Stimulated activated CD8-positive, alpha-beta memory T cell treated with anti-CD3 and anti-CD28 coated beads, Interleukin-4, amount 100 ng/mL, for 48 hours (primary cell): ENCODE results near the gene DNAJB6.
"Not testable (repeated sequence)": the region's sequence is repeated elsewhere in the genome, so short reads cannot be mapped to it uniquely, and the experiment has no call there.

Experiments
- DNase-seq: peaks from one replicate; pipeline ENCODE4 v3.0.0-alpha.2; 2020

The DNAJB6 gene

GRCh38 chr7:157444843-157445135 is 108.0 kb downstream of the DNAJB6 start:
- no peak for DNase-seq

- no peak for DNase-seq
Observed at GRCh38 chr7:157445246-157445955, 108.6 kb downstream of the DNAJB6 start.

- DNase-seq, result peak; percentile 14
Observed at GRCh38 chr7:157445956-157446295, 109.1 kb downstream of the DNAJB6 start.

- peak; percentile 7 for DNase-seq
Observed at GRCh38 chr7:157446322-157446721, 109.5 kb downstream of the DNAJB6 start.

- DNase-seq, result not testable (repeated sequence)
Observed at GRCh38 chr7:157454003-157454402, 117.2 kb downstream of the DNAJB6 start.

GRCh38 chr7:157457355-157458253 is 120.8 kb downstream of the DNAJB6 start:
- no peak for DNase-seq

GRCh38 chr7:157458254-157458633 is 121.4 kb downstream of the DNAJB6 start:
- no peak for DNase-seq

- DNase-seq, result no peak
Observed at GRCh38 chr7:157459966-157460365, 123.2 kb downstream of the DNAJB6 start.

GRCh38 chr7:157460721-157461120 is 123.9 kb downstream of the DNAJB6 start:
- DNase-seq, result no peak

- DNase-seq, result no peak
Observed at GRCh38 chr7:157461573-157462418, 125.0 kb downstream of the DNAJB6 start.

GRCh38 chr7:157462419-157462771 is 125.6 kb downstream of the DNAJB6 start:
- no peak for DNase-seq

GRCh38 chr7:157462840-157463239 is 126.0 kb downstream of the DNAJB6 start:
- no peak for DNase-seq

GRCh38 chr7:157463245-157463644 is 126.4 kb downstream of the DNAJB6 start:
- no peak for DNase-seq

- no peak for DNase-seq
Observed at GRCh38 chr7:157464111-157464970, 127.5 kb downstream of the DNAJB6 start.

GRCh38 chr7:157464971-157465886 is 128.4 kb downstream of the DNAJB6 start:
- DNase-seq, result no peak

- no peak for DNase-seq
Observed at GRCh38 chr7:157465891-157466866, 129.4 kb downstream of the DNAJB6 start.

- DNase-seq, result no peak
Observed at GRCh38 chr7:157466867-157467261, 130.1 kb downstream of the DNAJB6 start.
